Prostate gland (tissue), 2 donors: ENCODE measurements around the gene PSIP1.

Experiments
- POLR2A ChIP-seq: fragments of 450-650 bp; IDR thresholded peaks from one replicate; pipeline ENCODE4 v1.6.1; 2016; ENCODE audit warnings: antibody characterized with exemption, mild to moderate bottlenecking
- POLR2AphosphoS5 ChIP-seq: sonication (generic); formaldehyde crosslinking; IDR thresholded peaks from one replicate; pipeline ENCODE4 v1.6.1; 2017; ENCODE audit warnings: antibody characterized with exemption
- TF ChIP-seq, protein P1 (sequence below), 4 experiments: fragments of 200-600 bp in 2 of 4; fragments of 450-650 bp in 2 of 4; sonication (generic) in 2 of 4; IDR thresholded peaks; 1 replicate in 3 of 4; 2 replicates in 1 of 4; pipeline ENCODE4 v1.5.1; 2016 to 2019; ENCODE audit warnings: antibody characterized with exemption in 4 of 4, mild to moderate bottlenecking in 2 of 4, moderate library complexity in 2 of 4

GRCh38 chr9:15438891-15439290, 71.9 kb downstream of the PSIP1 start:
- TF ChIP-seq, protein P1, sequence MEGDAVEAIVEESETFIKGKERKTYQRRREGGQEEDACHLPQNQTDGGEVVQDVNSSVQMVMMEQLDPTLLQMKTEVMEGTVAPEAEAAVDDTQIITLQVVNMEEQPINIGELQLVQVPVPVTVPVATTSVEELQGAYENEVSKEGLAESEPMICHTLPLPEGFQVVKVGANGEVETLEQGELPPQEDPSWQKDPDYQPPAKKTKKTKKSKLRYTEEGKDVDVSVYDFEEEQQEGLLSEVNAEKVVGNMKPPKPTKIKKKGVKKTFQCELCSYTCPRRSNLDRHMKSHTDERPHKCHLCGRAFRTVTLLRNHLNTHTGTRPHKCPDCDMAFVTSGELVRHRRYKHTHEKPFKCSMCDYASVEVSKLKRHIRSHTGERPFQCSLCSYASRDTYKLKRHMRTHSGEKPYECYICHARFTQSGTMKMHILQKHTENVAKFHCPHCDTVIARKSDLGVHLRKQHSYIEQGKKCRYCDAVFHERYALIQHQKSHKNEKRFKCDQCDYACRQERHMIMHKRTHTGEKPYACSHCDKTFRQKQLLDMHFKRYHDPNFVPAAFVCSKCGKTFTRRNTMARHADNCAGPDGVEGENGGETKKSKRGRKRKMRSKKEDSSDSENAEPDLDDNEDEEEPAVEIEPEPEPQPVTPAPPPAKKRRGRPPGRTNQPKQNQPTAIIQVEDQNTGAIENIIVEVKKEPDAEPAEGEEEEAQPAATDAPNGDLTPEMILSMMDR (IDR thresholded peaks at IDR 0.05), result no peak
- TF ChIP-seq POLR2A (no peak), POLR2AphosphoS5 (no peak)
